ENCODE results near the gene HKDC1.

The HKDC1 gene

DNA sequence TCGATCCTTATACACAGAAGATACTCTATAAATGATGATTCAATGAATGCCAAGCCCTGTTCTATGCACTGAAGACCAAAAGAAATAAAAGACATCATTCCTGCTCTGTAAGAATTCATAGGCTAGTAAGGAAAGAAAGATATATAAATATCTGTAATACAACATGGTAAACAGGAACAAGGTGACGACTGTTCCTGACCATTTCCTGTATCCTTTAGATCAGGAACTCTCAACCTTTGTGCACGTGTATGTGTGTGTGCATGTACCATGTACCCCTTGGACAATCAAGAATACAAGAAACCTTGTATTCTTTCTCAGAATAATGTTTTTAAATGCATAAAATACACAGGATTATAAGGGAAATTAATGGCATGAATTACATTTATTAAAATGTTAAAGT lies 50.9 kb downstream of the HKDC1 start:
- TF ChIP-seq ESRRG (CRISPR knock-in tag; IDR thresholded peaks at IDR 0.05) (no peak), ZNF70 (CRISPR knock-in tag; IDR thresholded peaks at IDR 0.05) (no peak), ARNTL (CRISPR knock-in tag; IDR thresholded peaks at IDR 0.05; ENCODE audit: borderline replicate concordance, low read depth) (no peak), GLIS3 (CRISPR knock-in tag; IDR thresholded peaks at IDR 0.05) (no peak), TSHZ2 (CRISPR knock-in tag; IDR thresholded peaks at IDR 0.05) (no peak), POU6F1 (CRISPR knock-in tag; IDR thresholded peaks at IDR 0.05; ENCODE audit: borderline replicate concordance, low read depth) (no peak), OSR1 (CRISPR knock-in tag; IDR thresholded peaks at IDR 0.05) (no peak), ZFP3 (CRISPR knock-in tag; IDR thresholded peaks at IDR 0.05) (no peak), PATZ1 (CRISPR knock-in tag; IDR thresholded peaks at IDR 0.05; ENCODE audit: borderline replicate concordance) (no peak)
- no peak for ATAC-seq

GRCh38 chr10:69272624-69273023 lies 52.5 kb downstream of the HKDC1 start:
- no peak for ATAC-seq
- TF ChIP-seq ZFP3 (CRISPR knock-in tag; IDR thresholded peaks at IDR 0.05) = no peak

GRCh38 chr10:69275444-69275843 lies 55.3 kb downstream of the HKDC1 start:
- ATAC-seq = no peak
- TF ChIP-seq ARNTL (CRISPR knock-in tag; IDR thresholded peaks at IDR 0.05; ENCODE audit: borderline replicate concordance, low read depth) (no peak), ZNF8 (CRISPR knock-in tag; IDR thresholded peaks at IDR 0.05) (no peak), ZNF565 (CRISPR knock-in tag; conservative IDR thresholded peaks at IDR 0.05; ENCODE audit: low read depth) (no peak), PATZ1 (CRISPR knock-in tag; IDR thresholded peaks at IDR 0.05; ENCODE audit: borderline replicate concordance) (no peak), GLIS3 (CRISPR knock-in tag; IDR thresholded peaks at IDR 0.05) (no peak), CSDC2 (CRISPR knock-in tag; IDR thresholded peaks at IDR 0.05) (no peak), CSRNP3 (CRISPR knock-in tag; IDR thresholded peaks at IDR 0.05) (no peak)
- TF ChIP-seq, protein P1, sequence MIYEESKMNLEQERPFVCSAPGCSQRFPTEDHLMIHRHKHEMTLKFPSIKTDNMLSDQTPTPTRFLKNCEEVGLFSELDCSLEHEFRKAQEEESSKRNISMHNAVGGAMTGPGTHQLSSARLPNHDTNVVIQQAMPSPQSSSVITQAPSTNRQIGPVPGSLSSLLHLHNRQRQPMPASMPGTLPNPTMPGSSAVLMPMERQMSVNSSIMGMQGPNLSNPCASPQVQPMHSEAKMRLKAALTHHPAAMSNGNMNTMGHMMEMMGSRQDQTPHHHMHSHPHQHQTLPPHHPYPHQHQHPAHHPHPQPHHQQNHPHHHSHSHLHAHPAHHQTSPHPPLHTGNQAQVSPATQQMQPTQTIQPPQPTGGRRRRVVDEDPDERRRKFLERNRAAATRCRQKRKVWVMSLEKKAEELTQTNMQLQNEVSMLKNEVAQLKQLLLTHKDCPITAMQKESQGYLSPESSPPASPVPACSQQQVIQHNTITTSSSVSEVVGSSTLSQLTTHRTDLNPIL (CRISPR knock-in tag; IDR thresholded peaks at IDR 0.05; ENCODE audit: low read depth) = no peak

- no peak for ATAC-seq
- no peak for TF ChIP-seq PATZ1 (CRISPR knock-in tag; IDR thresholded peaks at IDR 0.05; ENCODE audit: borderline replicate concordance)
- TF ChIP-seq ZNF8 (CRISPR knock-in tag; IDR thresholded peaks at IDR 0.05) = no peak
- TF ChIP-seq PPARA (CRISPR knock-in tag; IDR thresholded peaks at IDR 0.05; ENCODE audit: borderline replicate concordance) = no peak
- no peak for TF ChIP-seq ISL1 (CRISPR knock-in tag; IDR thresholded peaks at IDR 0.05)
- no peak for TF ChIP-seq CSDC2 (CRISPR knock-in tag; IDR thresholded peaks at IDR 0.05)
- TF ChIP-seq SNAI2 (CRISPR knock-in tag; IDR thresholded peaks at IDR 0.05) = no peak
- TF ChIP-seq ZNF565 (CRISPR knock-in tag; conservative IDR thresholded peaks at IDR 0.05; ENCODE audit: low read depth) = no peak
- no peak for TF ChIP-seq POU6F1 (CRISPR knock-in tag; IDR thresholded peaks at IDR 0.05; ENCODE audit: borderline replicate concordance, low read depth)
- TF ChIP-seq ZNF70 (CRISPR knock-in tag; IDR thresholded peaks at IDR 0.05) = no peak
- TF ChIP-seq BACH2 (CRISPR knock-in tag; IDR thresholded peaks at IDR 0.05; ENCODE audit: borderline replicate concordance) = no peak
- TF ChIP-seq, protein P1 (CRISPR knock-in tag; IDR thresholded peaks at IDR 0.05; ENCODE audit: low read depth) = no peak
- TF ChIP-seq ZFP30 (CRISPR knock-in tag; IDR thresholded peaks at IDR 0.05) = no peak
These were observed 56.4 kb downstream of the HKDC1 start for GRCh38 chr10:69276503-69276902.
